GM21529 (cell line): ENCODE data around the gene RAB1B.
"Not testable (repeated sequence)": the region's sequence is repeated elsewhere in the genome, so short reads cannot be mapped to it uniquely, and the experiment has no call there.

Source experiments
- ATAC-seq: cut with Tn5 transposase; IDR thresholded peaks from one replicate; pipeline ENCODE4 v1.9.1; 2021; ENCODE audit not compliant: unreplicated experiment

RAB1B gene

GRCh38 chr11:66294626-66295620 is 26.5 kb downstream of the RAB1B start:
- no peak for ATAC-seq

- no peak for ATAC-seq
Measured at GRCh38 chr11:66297610-66298009, 29.2 kb downstream of the RAB1B start.

GRCh38 chr11:66299186-66299585 is 30.7 kb downstream of the RAB1B start:
- no peak for ATAC-seq

- no peak for ATAC-seq
Measured at GRCh38 chr11:66302656-66303055, 34.2 kb downstream of the RAB1B start.

GRCh38 chr11:66309475-66309874 is 41.0 kb downstream of the RAB1B start:
- ATAC-seq: no peak

GRCh38 chr11:66310324-66310723 is 41.9 kb downstream of the RAB1B start:
- no peak for ATAC-seq

- not testable (repeated sequence) for ATAC-seq
Measured at GRCh38 chr11:66310803-66311440, 42.5 kb downstream of the RAB1B start.

GRCh38 chr11:66311470-66311964 is 43.1 kb downstream of the RAB1B start:
- no peak for ATAC-seq

- ATAC-seq: peak; percentile 67
Measured at GRCh38 chr11:66311965-66312548, 43.6 kb downstream of the RAB1B start.

GRCh38 chr11:66312549-66313320 is 44.3 kb downstream of the RAB1B start:
- peak; percentile 62 for ATAC-seq

GRCh38 chr11:66313321-66314185 is 45.1 kb downstream of the RAB1B start:
- no peak for ATAC-seq

GRCh38 chr11:66314186-66314501 is 45.7 kb downstream of the RAB1B start:
- ATAC-seq: no peak

- no peak for ATAC-seq
Measured at GRCh38 chr11:66314561-66315497, 46.4 kb downstream of the RAB1B start.

- no peak for ATAC-seq
Measured at GRCh38 chr11:66315498-66315885, 47.1 kb downstream of the RAB1B start.

- no peak for ATAC-seq
Measured at GRCh38 chr11:66315921-66316811, 47.7 kb downstream of the RAB1B start.

GRCh38 chr11:66316849-66317251 is 48.4 kb downstream of the RAB1B start, which contains the start of gene CD248:
Gene CD248, minus strand, starts transcription at chr11:66317044. Its CDS starts 17 bp downstream, at chr11:66317027.
- no peak for ATAC-seq

GRCh38 chr11:66317322-66317722 is 48.9 kb downstream of the RAB1B start:
- ATAC-seq: no peak
